Endodermal cell (in vitro differentiated cells): ENCODE results near the gene CIDEC. TPM values are rescaled to one million over a fixed set of nuclear protein-coding genes. Genes with fewer than 3 reads are reported as not detected.

Experiments
- DNase-seq: peaks from one replicate; pipeline ENCODE4 v3.0.0-alpha.2; 2017
- H3K27ac ChIP-seq: 2 replicates; pipeline ENCODE4 v1.5.1; 2013; ENCODE audit warnings: mild to moderate bottlenecking, low read depth, low read length, moderate library complexity
- H3K27me3 ChIP-seq: 2 replicates; pipeline ENCODE4 v1.6.1; 2013; ENCODE audit warnings: mild to moderate bottlenecking, low read length, moderate library complexity; ENCODE audit not compliant: insufficient read depth, control insufficient read depth, poor library complexity, severe bottlenecking
- H3K36me3 ChIP-seq: 2 replicates; pipeline ENCODE4 v1.7.0; 2013; ENCODE audit warnings: mild to moderate bottlenecking, low read length, moderate library complexity; ENCODE audit not compliant: control insufficient read depth, insufficient read depth
- H3K4me1 ChIP-seq: one replicate; pipeline ENCODE4 v1.7.0; 2013; ENCODE audit warnings: low read length; ENCODE audit not compliant: control insufficient read depth, insufficient read depth
- H3K4me3 ChIP-seq: 2 replicates; pipeline ENCODE4 v1.5.1; 2013; ENCODE audit warnings: mild to moderate bottlenecking, low read length, moderate library complexity
- H3K9ac ChIP-seq: 2 replicates; pipeline ENCODE4 v1.6.1; 2013; ENCODE audit warnings: mild to moderate bottlenecking, low read length, moderate library complexity; ENCODE audit not compliant: poor library complexity, severe bottlenecking; ENCODE audit errors: extremely low read depth
- H3K9me3 ChIP-seq: 2 replicates; pipeline ENCODE4 v1.6.1; 2013; ENCODE audit warnings: mild to moderate bottlenecking, low read length, moderate library complexity; ENCODE audit not compliant: control insufficient read depth
- H3K27ac Mint-ChIP-seq: 2 replicates; pipeline ENCODE4 v1.8.0; 2020; ENCODE audit warnings: mixed read lengths
- H3K27me3 Mint-ChIP-seq: 2 replicates; pipeline ENCODE4 v1.8.0; 2021; ENCODE audit warnings: mild to moderate bottlenecking, mixed read lengths; ENCODE audit not compliant: insufficient read depth
- H3K36me3 Mint-ChIP-seq: 2 replicates; pipeline ENCODE4 v1.8.0; 2020; ENCODE audit warnings: low read depth, mixed read lengths
- H3K4me1 Mint-ChIP-seq: 2 replicates; pipeline ENCODE4 v1.8.0; 2020; ENCODE audit warnings: mixed read lengths
- H3K4me3 Mint-ChIP-seq: 2 replicates; pipeline ENCODE4 v1.8.0; 2020; ENCODE audit warnings: mild to moderate bottlenecking, moderate library complexity, mixed read lengths
- H3K9me3 Mint-ChIP-seq: 2 replicates; pipeline ENCODE4 v1.8.0; 2020; ENCODE audit warnings: mild to moderate bottlenecking, mixed read lengths
- CTCF ChIP-seq: fragments of 200-600 bp; sonication (generic); conservative IDR thresholded peaks from 2 replicates; pipeline ENCODE4 v1.5.0; 2021; ENCODE audit warnings: antibody characterized with exemption, mild to moderate bottlenecking
- WGBS, 2 experiments: methylation state at CpG; one replicate each; pipeline versions ENCODE4 v1.1.5 to v1.1.7; 2013; ENCODE audit warnings: missing lambda C conversion rate in 2 of 2, mixed read lengths in 1 of 2; ENCODE audit not compliant: insufficient coverage in 1 of 2, insufficient read length in 1 of 2; 5-methylcytosine and 5-hydroxymethylcytosine counted together
- total RNA-seq, 2 donors: library from RNA; stranded (reverse); fragmentation: NEBNext Ultra II Directional in 1 of 2; extraction: Animal tissue kit (Norgen Biotek cat#: 25700) in 1 of 2; gene quantifications; 2 replicates in 1 of 2; 3 replicates in 1 of 2; pipeline ENCODE4 v1.2.1, GENCODE V29; 2021

The CIDEC gene
- total RNA-seq, 2 donors from 2014 or later = not detected

GRCh38 chr3:9864200-9864927 lies 15.7 kb downstream of the CIDEC start:
- Histone ChIP-seq H3K4me1 (no peaks in the 10 kb centered on the region), H3K27me3 (no peaks in the 10 kb centered on the region), H3K4me3 (no peak overlapping the region), H3K36me3 (no peaks in the 10 kb centered on the region), H3K9me3 (no peaks in the 10 kb centered on the region), H3K27ac (peak overlapping the region; percentile 66), H3K9ac (no peak overlapping the region)
- no peak overlapping the region for H3K4me3 Mint-ChIP-seq
- peaks cover 8% of the 10 kb centered on the region for H3K4me1 Mint-ChIP-seq
- H3K9me3 Mint-ChIP-seq = no peaks in the 10 kb centered on the region
- WGBS, 2 experiments = 87 to 93% methylated on average over 6 to 16 of the region's 16 CpGs
- no peak for DNase-seq
- H3K36me3 Mint-ChIP-seq = no peaks in the 10 kb centered on the region
- TF ChIP-seq CTCF = no peak
- H3K27ac Mint-ChIP-seq = no peak overlapping the region
- peaks cover 13% of the 10 kb centered on the region for H3K27me3 Mint-ChIP-seq

- no peak for DNase-seq
- Histone ChIP-seq H3K27me3 (no peaks in the 10 kb centered on the region), H3K9me3 (no peaks in the 10 kb centered on the region), H3K27ac (no peak overlapping the region), H3K4me1 (no peaks in the 10 kb centered on the region), H3K4me3 (no peak overlapping the region), H3K9ac (no peak overlapping the region), H3K36me3 (no peaks in the 10 kb centered on the region)
- Mint-ChIP-seq H3K9me3 (no peaks in the 10 kb centered on the region), H3K4me1 (peaks cover 12% of the 10 kb centered on the region), H3K36me3 (no peaks in the 10 kb centered on the region), H3K27me3 (peaks cover 9% of the 10 kb centered on the region), H3K27ac (no peak overlapping the region), H3K4me3 (peak overlapping the region; percentile 52)
- 84 to 94% methylated on average over 6 to 22 of the region's 22 CpGs for WGBS, 2 experiments
- no peak for TF ChIP-seq CTCF
Measured at GRCh38 chr3:9863058-9863772, 16.8 kb downstream of the CIDEC start.

- Histone ChIP-seq H3K27me3 (no peaks in the 10 kb centered on the region), H3K4me1 (no peaks in the 10 kb centered on the region), H3K27ac (no peak overlapping the region), H3K36me3 (no peaks in the 10 kb centered on the region), H3K9me3 (no peaks in the 10 kb centered on the region), H3K4me3 (no peak overlapping the region), H3K9ac (no peak overlapping the region)
- TF ChIP-seq CTCF = peak; percentile 69
- WGBS, 2 experiments = 22 to 35% methylated on average over 23 to 45 of the region's 45 CpGs
- Mint-ChIP-seq H3K4me3 (peak overlapping the region; percentile 52), H3K36me3 (no peaks in the 10 kb centered on the region), H3K27me3 (peaks cover 9% of the 10 kb centered on the region), H3K9me3 (no peaks in the 10 kb centered on the region), H3K27ac (no peak overlapping the region), H3K4me1 (peaks cover 12% of the 10 kb centered on the region)
- DNase-seq = peak; percentile 92
Measured at GRCh38 chr3:9862391-9863057, 17.5 kb downstream of the CIDEC start.
